Measurements from ENCODE around the gene DNPEP. TPM values are rescaled to one million over a fixed set of nuclear protein-coding genes. Genes with fewer than 3 reads are reported as not detected.

The DNPEP gene
- total and polyA plus RNA-seq, 2 donors (not counting 1 experiment from before 2014, with no cell fraction given) = 82.6 to 91.7 TPM

DNA sequence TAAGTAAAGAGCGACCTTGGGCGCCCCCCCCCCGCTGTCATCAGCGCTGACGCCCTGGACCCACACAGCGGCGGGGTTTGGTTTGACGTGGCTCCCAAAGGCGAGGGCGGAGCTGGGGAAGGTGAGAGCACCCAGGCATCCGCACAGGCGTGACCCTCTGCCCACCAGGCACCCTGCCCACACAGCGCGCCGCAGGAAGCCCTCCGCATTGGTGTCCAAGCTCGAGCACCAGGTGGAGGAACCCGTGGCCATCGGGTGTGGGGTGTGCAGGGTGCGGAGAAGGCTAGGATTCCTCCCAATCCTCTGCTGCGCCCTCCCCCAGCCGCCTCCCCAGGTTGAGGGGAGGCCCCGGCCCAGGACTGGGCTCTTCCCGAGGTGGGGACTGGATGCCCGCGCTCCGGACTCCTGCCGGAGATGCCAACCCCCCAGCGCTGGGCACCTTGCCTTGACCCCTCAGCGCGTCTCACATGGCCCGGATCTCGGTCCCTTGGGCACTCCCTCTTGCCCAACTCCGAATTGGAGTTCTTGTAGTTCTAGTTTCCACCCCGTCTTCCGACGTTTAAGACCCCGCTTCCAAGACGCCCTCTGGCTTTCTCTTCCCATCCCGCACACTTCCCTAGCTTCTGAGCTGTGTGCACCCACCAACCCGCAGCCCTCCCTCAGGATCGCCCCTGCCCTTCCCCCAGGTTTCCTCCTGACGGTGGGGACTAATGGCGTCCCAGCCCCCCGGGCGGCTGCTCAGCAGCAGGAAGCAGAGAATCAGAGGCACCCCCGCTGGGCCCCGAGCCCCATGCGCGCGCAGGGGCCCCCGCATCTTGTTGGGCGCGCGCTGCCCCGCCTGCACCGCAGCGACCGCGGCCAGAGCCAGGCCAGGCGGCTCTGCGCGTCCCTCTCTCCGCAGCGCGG lies 29.3 kb downstream of the DNPEP start:
- Histone ChIP-seq H3K27me3 (replicated peaks in 1 of 4; ENCODE audit: control extremely low read depth in 1 of 4, control insufficient read depth in 3 of 4, insufficient read depth in 4 of 4, low read length in 3 of 4) (peaks cover 0 to 42% (median 7%) of the 10 kb centered on the region in 4 experiments), H4K20me1 (ENCODE audit: control insufficient read depth, insufficient read depth, low read length, poor library complexity, severe bottlenecking) (no peaks in the 10 kb centered on the region), H3K36me3 (replicated peaks in 1 of 2; ENCODE audit: control extremely low read depth in 1 of 2, control insufficient read depth in 1 of 2, extremely low read depth in 1 of 2, insufficient read depth in 2 of 2, low read length in 1 of 2) (no peaks in the 10 kb centered on the region), H3K4me1 (ENCODE audit: control insufficient read depth in 2 of 2, insufficient read depth in 2 of 2, low read length in 2 of 2) (peaks cover 0 to 7% of the 10 kb centered on the region in 2 donors), H3K9ac (ENCODE audit: low read length) (no peak overlapping the region), H3K27ac (ENCODE audit: low read length in 2 of 2) (no peak overlapping the region), H3K4me3 (ENCODE audit: control extremely low read depth in 1 of 5, extremely low read depth in 1 of 5, insufficient read depth in 1 of 5, low read depth in 2 of 5, low read length in 4 of 5) (no peak overlapping the region), H2AFZ (ENCODE audit: insufficient read depth, low read depth, low read length, poor library complexity, severe bottlenecking) (no peak overlapping the region), H3K4me2 (replicated peaks; ENCODE audit: low read depth, low read length, poor library complexity, severe bottlenecking) (no peak overlapping the region), H3K79me2 (ENCODE audit: control insufficient read depth, insufficient read depth, low read length) (no peaks in the 10 kb centered on the region), H3K9me3 (ENCODE audit: control extremely low read depth in 1 of 3, control insufficient read depth in 2 of 3, insufficient read depth in 1 of 3, low read length in 2 of 3) (peaks cover 0 to 4% (median 0%) of the 10 kb centered on the region in 3 donors)
- Mint-ChIP-seq H3K9me3 (ENCODE audit: insufficient read depth) (no peaks in the 10 kb centered on the region), H3K27ac (no peak overlapping the region), H3K4me3 (no peak overlapping the region), H3K27me3 (peaks cover 50% of the 10 kb centered on the region), H3K4me1 (peaks cover 2% of the 10 kb centered on the region)
- 11% methylated on average over 66 of the region's 66 CpGs for WGBS (ENCODE audit: insufficient coverage)
- ChIA-PET POLR2A (no interaction called here), CTCF (no interaction called here)
- ATAC-seq (ENCODE audit: low read depth) (no peak), DNase-seq (no peak)
- intact Hi-C loops (cut with micrococcal nuclease) = no loop called here
- TF ChIP-seq EZH2 (IDR thresholded peaks at IDR 0.05; ENCODE audit: borderline replicate concordance, insufficient read depth, low read depth, low read length, poor library complexity, severe bottlenecking) = no peak
- TF ChIP-seq CTCF (IDR thresholded peaks at IDR 0.05) = no peak

DNA sequence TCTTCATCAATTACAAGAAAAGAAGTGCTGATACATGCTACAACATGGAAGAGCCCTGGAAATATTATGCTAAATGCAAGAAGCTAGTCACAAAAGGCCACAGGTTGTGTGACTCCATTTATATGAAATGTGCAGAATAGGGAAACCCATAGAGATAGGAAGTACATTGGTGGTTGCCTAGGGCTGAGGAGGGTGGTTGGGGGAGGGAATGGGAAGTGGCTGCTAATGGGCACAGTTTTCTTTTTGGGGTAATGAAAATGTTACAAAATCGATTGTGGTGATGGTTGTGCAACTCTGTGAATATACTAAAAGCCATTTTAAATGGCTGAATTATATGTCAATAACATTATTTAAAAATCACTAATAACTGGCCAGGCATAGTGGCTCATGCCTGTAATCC lies 30.9 kb downstream of the DNPEP start:
- intact Hi-C loops (cut with micrococcal nuclease) = no loop called here
- DNase-seq (no peak), ATAC-seq (ENCODE audit: low read depth) (no peak)
- Histone ChIP-seq H3K4me2 (replicated peaks; ENCODE audit: low read depth, low read length, poor library complexity, severe bottlenecking) (no peak overlapping the region), H3K4me3 (ENCODE audit: control extremely low read depth in 1 of 5, extremely low read depth in 1 of 5, insufficient read depth in 1 of 5, low read depth in 2 of 5, low read length in 4 of 5) (no peak overlapping the region), H3K4me1 (ENCODE audit: control insufficient read depth in 2 of 2, insufficient read depth in 2 of 2, low read length in 2 of 2) (peaks cover 0 to 7% of the 10 kb centered on the region in 2 donors), H4K20me1 (ENCODE audit: control insufficient read depth, insufficient read depth, low read length, poor library complexity, severe bottlenecking) (no peaks in the 10 kb centered on the region), H3K79me2 (ENCODE audit: control insufficient read depth, insufficient read depth, low read length) (no peaks in the 10 kb centered on the region), H2AFZ (ENCODE audit: insufficient read depth, low read depth, low read length, poor library complexity, severe bottlenecking) (no peak overlapping the region), H3K27me3 (replicated peaks in 1 of 4; ENCODE audit: control extremely low read depth in 1 of 4, control insufficient read depth in 3 of 4, insufficient read depth in 4 of 4, low read length in 3 of 4) (peaks cover 0 to 54% (median 7%) of the 10 kb centered on the region in 4 experiments), H3K36me3 (replicated peaks in 1 of 2; ENCODE audit: control extremely low read depth in 1 of 2, control insufficient read depth in 1 of 2, extremely low read depth in 1 of 2, insufficient read depth in 2 of 2, low read length in 1 of 2) (no peaks in the 10 kb centered on the region), H3K27ac (ENCODE audit: low read length in 2 of 2) (no peak overlapping the region), H3K9me3 (ENCODE audit: control extremely low read depth in 1 of 3, control insufficient read depth in 2 of 3, insufficient read depth in 1 of 3, low read length in 2 of 3) (peaks cover 0 to 4% (median 0%) of the 10 kb centered on the region in 3 donors), H3K9ac (ENCODE audit: low read length) (no peak overlapping the region)
- no peak for TF ChIP-seq EZH2 (IDR thresholded peaks at IDR 0.05; ENCODE audit: borderline replicate concordance, insufficient read depth, low read depth, low read length, poor library complexity, severe bottlenecking)
- TF ChIP-seq CTCF (IDR thresholded peaks at IDR 0.05) = no peak
- WGBS (ENCODE audit: insufficient coverage) = no CpG with 5 or more reads among the region's 1 CpG
- Mint-ChIP-seq H3K4me1 (peaks cover 2% of the 10 kb centered on the region), H3K4me3 (no peak overlapping the region), H3K27ac (no peak overlapping the region), H3K9me3 (ENCODE audit: insufficient read depth) (no peaks in the 10 kb centered on the region), H3K27me3 (peaks cover 56% of the 10 kb centered on the region)
- ChIA-PET CTCF (no interaction called here), POLR2A (no interaction called here)

Data from B cell (primary cell).